Thyroid gland (tissue), 4 donors: Measurements from ENCODE around the gene ANKRD26.

Source experiments
- POLR2A ChIP-seq, 2 donors: fragments of 450-650 bp; IDR thresholded peaks; one replicate each; pipeline ENCODE4 v1.6.1; 2017; ENCODE audit warnings: antibody characterized with exemption in 2 of 2, mild to moderate bottlenecking in 2 of 2, moderate library complexity in 1 of 2
- TF ChIP-seq, protein P1 (sequence below), 6 experiments: fragments of 200-600 bp in 3 of 6; fragments of 450-650 bp in 3 of 6; sonication (generic) in 3 of 6; IDR thresholded peaks; one replicate each; pipeline ENCODE4 v1.5.1; 2016 to 2019; ENCODE audit warnings: antibody characterized with exemption in 6 of 6, mild to moderate bottlenecking in 2 of 6, inconsistent platforms in 1 of 6, moderate library complexity in 1 of 6

DNA sequence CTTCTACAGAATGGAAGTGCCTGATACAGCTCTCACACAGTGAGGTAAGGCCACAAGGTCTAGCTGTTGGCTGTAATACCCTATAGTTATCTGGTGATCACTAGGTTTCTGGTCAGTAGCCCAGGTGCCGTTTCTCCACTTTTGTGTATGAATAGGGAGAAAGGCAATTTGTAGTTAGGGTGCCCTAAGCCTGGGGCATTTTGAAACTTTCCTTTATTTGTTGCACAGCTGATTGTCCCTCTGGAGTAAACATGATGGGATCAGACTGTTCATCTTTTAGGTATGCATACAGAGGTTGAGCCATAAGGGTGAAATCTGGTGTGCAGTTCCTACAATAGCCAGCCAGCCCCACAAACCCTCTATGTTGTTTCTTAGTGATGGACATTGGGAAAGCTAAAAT, 112.4 kb downstream of the ANKRD26 start:
- TF ChIP-seq POLR2A (IDR thresholded peaks at IDR 0.05) = no peak
- TF ChIP-seq, protein P1, sequence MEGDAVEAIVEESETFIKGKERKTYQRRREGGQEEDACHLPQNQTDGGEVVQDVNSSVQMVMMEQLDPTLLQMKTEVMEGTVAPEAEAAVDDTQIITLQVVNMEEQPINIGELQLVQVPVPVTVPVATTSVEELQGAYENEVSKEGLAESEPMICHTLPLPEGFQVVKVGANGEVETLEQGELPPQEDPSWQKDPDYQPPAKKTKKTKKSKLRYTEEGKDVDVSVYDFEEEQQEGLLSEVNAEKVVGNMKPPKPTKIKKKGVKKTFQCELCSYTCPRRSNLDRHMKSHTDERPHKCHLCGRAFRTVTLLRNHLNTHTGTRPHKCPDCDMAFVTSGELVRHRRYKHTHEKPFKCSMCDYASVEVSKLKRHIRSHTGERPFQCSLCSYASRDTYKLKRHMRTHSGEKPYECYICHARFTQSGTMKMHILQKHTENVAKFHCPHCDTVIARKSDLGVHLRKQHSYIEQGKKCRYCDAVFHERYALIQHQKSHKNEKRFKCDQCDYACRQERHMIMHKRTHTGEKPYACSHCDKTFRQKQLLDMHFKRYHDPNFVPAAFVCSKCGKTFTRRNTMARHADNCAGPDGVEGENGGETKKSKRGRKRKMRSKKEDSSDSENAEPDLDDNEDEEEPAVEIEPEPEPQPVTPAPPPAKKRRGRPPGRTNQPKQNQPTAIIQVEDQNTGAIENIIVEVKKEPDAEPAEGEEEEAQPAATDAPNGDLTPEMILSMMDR (IDR thresholded peaks at IDR 0.05) = no peak
